Kidney (tissue), 14 donors: ENCODE measurements around the gene ATP11A. TPM values are rescaled to one million over a fixed set of nuclear protein-coding genes. Genes with fewer than 3 reads are reported as not detected.
A peak's percentile ranks its signal among the peaks of the same experiment; 100 is the strongest.

Experiments
- DNase-seq, 5 donors: peaks; one replicate each; pipeline ENCODE4 v3.0.0-alpha.2; 2013 to 2020
- FAIRE-seq: peaks from 2 replicates; lab custom pipeline; 2012; peaks lifted over from hg19 to GRCh38; lab: Jason Lieb, UNC
- H3K27ac ChIP-seq, 2 donors: one replicate each; pipeline ENCODE4 v1.7.0; 2013; ENCODE audit warnings: low read depth in 2 of 2, low read length in 2 of 2, inconsistent platforms in 1 of 2
- H3K27me3 ChIP-seq: one replicate; pipeline ENCODE4 v1.7.1; 2013; ENCODE audit warnings: low read length, inconsistent platforms; ENCODE audit not compliant: control insufficient read depth, insufficient read depth
- H3K36me3 ChIP-seq, 3 donors: one replicate each; pipeline versions ENCODE4 v1.7.0 to v1.7.1; 2013; ENCODE audit warnings: low read length in 3 of 3, control low read depth in 1 of 3, inconsistent platforms in 1 of 3; ENCODE audit not compliant: insufficient read depth in 3 of 3, control insufficient read depth in 2 of 3
- H3K4me1 ChIP-seq, 3 donors: one replicate each; pipeline versions ENCODE4 v1.7.0 to v1.7.1; 2013; ENCODE audit warnings: low read length in 3 of 3, inconsistent platforms in 1 of 3, low read depth in 1 of 3; ENCODE audit not compliant: control insufficient read depth in 2 of 3, insufficient read depth in 2 of 3
- H3K4me3 ChIP-seq, 3 donors: one replicate each; pipeline versions ENCODE4 v1.7.0 to v1.8.1; 2013; ENCODE audit warnings: low read length in 3 of 3, control low read depth in 1 of 3, inconsistent platforms in 1 of 3
- H3K9ac ChIP-seq, 3 donors: one replicate each; pipeline versions ENCODE4 v1.7.0 to v1.7.1; 2013; ENCODE audit warnings: low read length in 3 of 3, control low read depth in 1 of 3, inconsistent platforms in 1 of 3
- H3K9me3 ChIP-seq, 3 donors: one replicate each; pipeline versions ENCODE4 v1.7.0 to v1.7.1; 2013; ENCODE audit warnings: low read length in 3 of 3, control low read depth in 1 of 3, inconsistent platforms in 1 of 3; ENCODE audit not compliant: control insufficient read depth in 2 of 3, insufficient read depth in 1 of 3
- CTCF ChIP-seq: IDR thresholded peaks from 3 replicates; pipeline ENCODE4 v1.5.1; 2012; ENCODE audit warnings: mild to moderate bottlenecking, moderate library complexity, borderline replicate concordance; ENCODE audit not compliant: insufficient read depth; ENCODE audit errors: extremely low read depth
- intact Hi-C: fragments of 100-400 bp; cut with DNase I; formaldehyde crosslinking; loops from one replicate; pipeline ENCODE4 v1.11.1; 2022
- polyA plus RNA-seq: library from polyadenylated mRNA; stranded (reverse); fragments of 350-450 nt; fragmentation: Illumina TruSeq; extraction: RNeasy Lipid Tissue Mini Kit (QIAGEN cat#74804); gene quantifications from one replicate; pipeline ENCODE4 v1.2.3, GENCODE V29; 2014; ENCODE audit warnings: low read depth, low replicate concordance; ENCODE audit not compliant: insufficient read depth
- total RNA-seq: library from RNA; stranded (reverse); fragmentation: NEBNext Ultra II Directional; extraction: Animal tissue kit (Norgen Biotek cat#: 25700); gene quantifications from one replicate; pipeline ENCODE4 v1.2.1, GENCODE V29; 2021
- donor health status: control.
- donor health status: control.
- donor health status: control.
- donor health status: control.
- donor health status: control.
- donor health status: DM: yes; HTN: yes; CAD: no.
- donor health status: Normal renal cell carcinoma (clear cell type).

Gene ATP11A
- total and polyA plus RNA-seq, 2 donors from 2014 or later, result 4.9 to 212 TPM

DNA sequence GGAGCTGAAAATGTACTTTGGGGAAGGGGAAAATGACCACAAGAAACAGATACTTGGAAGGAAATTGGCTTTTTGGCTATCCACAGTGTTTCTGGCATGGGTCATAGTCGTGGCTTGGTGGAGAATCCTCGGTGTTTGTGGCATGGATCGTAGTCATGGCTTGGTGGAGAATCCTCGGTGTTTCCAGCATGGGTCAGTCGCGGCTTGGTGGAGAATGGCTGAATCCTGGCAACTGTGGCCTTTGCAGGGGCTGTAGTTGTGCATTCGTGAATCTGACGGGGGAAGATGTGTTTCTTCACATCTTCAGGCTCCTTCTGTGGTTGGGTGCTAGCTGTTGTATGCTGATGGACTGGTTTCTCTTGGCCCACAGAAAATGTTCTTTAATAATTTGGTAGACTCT is 217.4 kb downstream of the ATP11A start:
- Histone ChIP-seq H3K4me3 (no peak overlapping the region), H3K9ac (no peak overlapping the region), H3K27ac (peak overlapping the region; percentile 51 to 65), H3K36me3 (peaks cover 0 to 10% (median 2%) of the 10 kb centered on the region in 3 donors), H3K27me3 (no peaks in the 10 kb centered on the region), H3K4me1 (peaks cover 0 to 50% (median 28%) of the 10 kb centered on the region in 3 donors), H3K9me3 (no peaks in the 10 kb centered on the region)
- no peak for FAIRE-seq
- TF ChIP-seq CTCF, result no peak
- intact Hi-C loops, result no loop called here
- DNase-seq, result no peak

DNA sequence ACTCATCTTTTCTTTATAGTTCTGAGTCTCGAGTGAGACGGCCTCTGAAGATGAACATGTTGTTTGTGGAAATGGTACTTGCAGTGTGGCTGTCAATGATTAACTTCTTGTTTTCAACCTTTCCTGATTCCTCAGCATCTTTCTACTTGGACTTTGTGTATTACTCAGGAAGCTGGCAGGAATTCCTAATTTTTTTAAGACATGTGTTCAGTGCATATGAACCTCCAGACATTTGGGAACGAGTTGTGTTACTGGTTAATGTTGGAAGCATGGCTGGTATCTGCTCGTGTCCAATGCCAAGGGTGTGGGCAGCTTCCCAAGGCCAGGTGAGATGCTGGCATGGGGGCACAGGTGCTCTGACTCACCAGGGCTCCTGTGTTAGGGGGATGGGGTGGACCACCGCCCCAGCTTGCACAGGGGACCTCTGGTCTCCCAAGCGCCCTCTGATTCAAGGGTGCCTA is 218.1 kb downstream of the ATP11A start:
- Histone ChIP-seq H3K27ac (peak overlapping the region; percentile 8 to 54), H3K4me3 (no peak overlapping the region), H3K9me3 (no peaks in the 10 kb centered on the region), H3K9ac (no peak overlapping the region), H3K4me1 (peaks cover 0 to 44% (median 25%) of the 10 kb centered on the region in 3 donors), H3K36me3 (peaks cover 0 to 10% (median 2%) of the 10 kb centered on the region in 3 donors), H3K27me3 (no peaks in the 10 kb centered on the region)
- intact Hi-C loops, result no loop called here
- FAIRE-seq (no peak), DNase-seq (peak in 2 of 5 donors; percentile 30 to 59)
- TF ChIP-seq CTCF, result no peak

DNA sequence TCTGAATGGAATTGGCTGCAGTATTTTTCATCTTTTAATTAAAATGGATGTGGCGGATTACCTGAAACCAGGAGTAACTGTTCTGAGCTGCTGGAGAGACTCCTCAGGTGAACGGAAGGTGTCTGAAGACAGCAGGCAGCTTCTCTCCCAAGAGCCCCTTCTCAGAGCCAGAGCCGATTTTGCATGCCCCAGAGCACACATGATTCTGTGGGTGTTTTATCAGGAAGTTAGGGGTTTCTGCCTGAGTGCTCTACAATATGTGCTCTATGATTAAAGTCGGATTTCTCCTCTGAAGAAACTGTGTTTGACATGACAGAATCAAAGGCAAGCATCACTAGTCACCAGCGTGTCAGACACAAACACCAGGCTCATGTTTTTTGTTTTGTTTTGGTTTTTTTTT is 218.5 kb downstream of the ATP11A start:
- Histone ChIP-seq H3K4me1 (peaks cover 0 to 39% (median 25%) of the 10 kb centered on the region in 3 donors), H3K9ac (no peak overlapping the region), H3K27ac (peak overlapping the region; percentile 8 to 54), H3K9me3 (no peaks in the 10 kb centered on the region), H3K27me3 (no peaks in the 10 kb centered on the region), H3K4me3 (no peak overlapping the region), H3K36me3 (peaks cover 0 to 10% (median 2%) of the 10 kb centered on the region in 3 donors)
- no peak for DNase-seq
- no peak for FAIRE-seq
- TF ChIP-seq CTCF, result no peak
- intact Hi-C loops, result no loop called here

DNA sequence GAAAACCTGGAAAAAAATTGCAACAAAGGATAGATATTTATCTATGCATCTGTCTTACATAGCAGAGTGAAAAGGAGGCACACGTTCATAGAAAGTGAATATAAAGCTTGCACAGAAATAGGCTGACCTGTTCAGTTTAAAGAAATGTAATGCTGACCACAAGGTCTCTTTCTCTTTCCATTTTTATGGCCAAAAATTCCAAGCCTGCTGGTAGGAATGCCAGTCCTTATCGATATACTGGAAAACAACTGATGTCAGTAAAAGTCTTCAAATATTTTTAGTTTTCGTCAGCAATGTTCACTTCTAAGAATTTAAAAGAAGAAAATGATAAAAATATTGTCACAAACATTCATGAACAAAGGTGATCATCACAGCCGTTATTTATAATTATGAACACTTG is 220.2 kb downstream of the ATP11A start:
- no peak for FAIRE-seq
- Histone ChIP-seq H3K9ac (no peak overlapping the region), H3K4me1 (peaks cover 0 to 29% (median 20%) of the 10 kb centered on the region in 3 donors), H3K9me3 (no peaks in the 10 kb centered on the region), H3K27me3 (no peaks in the 10 kb centered on the region), H3K4me3 (no peak overlapping the region), H3K36me3 (peaks cover 0 to 10% (median 2%) of the 10 kb centered on the region in 3 donors), H3K27ac (no peak overlapping the region)
- TF ChIP-seq CTCF, result no peak
- no peak for DNase-seq
- intact Hi-C loops, result no loop called here
